LoVo (cell line): Measurements from ENCODE around the gene TTC33.
"Not testable (repeated sequence)": the region's sequence is repeated elsewhere in the genome, so short reads cannot be mapped to it uniquely, and the experiment has no call there.

Source experiments
- DNase-seq: peaks from one replicate; pipeline ENCODE4 v3.0.0-alpha.2; 2016; ENCODE audit warnings: low spot score

Gene TTC33

DNA sequence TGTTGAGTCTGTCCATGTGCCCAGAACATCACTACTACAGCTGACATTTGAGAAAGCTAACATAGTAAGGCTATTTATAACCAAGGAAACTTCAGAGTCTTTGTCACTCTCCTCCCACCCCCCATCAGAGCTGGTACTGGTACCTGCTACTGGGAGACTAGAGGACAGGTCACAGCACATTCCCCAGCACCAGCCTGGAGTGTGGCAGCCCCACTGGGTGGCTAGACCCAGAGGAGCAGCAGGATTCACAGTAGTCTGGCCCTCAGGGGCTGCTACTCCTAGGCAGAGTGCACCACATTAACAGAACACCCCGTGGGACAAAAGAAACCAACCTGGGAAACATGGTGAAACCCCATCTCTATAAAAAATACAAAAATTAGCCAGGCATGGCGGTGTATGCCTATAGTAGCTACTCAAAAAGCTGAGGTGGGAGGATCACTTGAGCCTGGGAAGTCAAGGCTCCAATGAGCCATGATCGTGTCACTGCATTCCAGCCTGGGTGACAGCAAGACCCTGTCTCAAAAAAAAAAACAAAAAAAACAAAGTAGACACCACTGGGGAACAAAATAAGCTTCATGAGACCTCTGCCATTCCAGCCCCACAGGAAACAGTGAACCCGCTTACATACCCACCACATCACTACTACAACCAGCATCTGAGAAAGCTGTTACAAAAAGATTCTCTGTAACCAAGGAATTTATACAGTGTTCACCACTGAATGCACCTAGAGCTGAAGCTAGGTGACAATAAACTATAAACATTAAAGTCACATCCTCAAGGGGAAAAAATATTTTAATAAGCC lies 102.3 kb downstream of the TTC33 start:
- no peak for DNase-seq

DNA sequence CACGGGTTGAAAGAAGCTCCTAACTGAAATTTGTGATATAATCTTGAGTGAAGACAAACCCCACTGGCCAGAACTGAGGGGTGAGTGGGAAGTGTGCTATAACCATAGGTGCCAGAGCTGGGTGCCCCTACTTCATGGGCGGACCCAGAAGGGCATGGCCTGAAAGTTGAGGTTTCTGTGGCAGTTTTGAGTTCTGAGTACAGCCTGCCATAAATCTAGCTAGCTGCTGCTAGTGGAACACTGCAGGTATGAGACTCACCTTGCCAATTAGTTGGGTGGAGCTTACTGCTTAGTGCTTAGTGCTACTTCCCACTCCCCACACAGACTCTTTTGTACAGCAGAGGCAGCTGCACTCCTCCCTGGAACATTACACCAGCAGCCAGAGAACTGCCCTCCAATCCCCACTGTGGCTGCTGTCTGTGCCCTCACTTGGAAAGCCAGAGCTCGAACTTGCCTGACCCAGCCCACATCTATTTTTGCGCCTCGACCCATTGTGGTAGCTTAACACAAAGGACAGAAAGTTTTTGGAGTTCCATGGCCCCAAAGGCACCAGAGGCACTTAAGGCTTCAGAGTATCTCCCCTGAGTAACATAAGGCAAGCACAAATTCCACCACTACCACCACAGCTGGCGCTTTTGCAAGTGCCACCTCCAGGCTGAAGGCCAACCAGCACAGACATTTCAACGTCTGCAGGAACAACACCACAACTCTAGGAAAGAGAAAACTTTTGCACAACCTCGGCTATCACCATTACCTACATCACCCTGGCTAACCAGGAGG lies 103.1 kb downstream of the TTC33 start:
- DNase-seq: no peak

DNA sequence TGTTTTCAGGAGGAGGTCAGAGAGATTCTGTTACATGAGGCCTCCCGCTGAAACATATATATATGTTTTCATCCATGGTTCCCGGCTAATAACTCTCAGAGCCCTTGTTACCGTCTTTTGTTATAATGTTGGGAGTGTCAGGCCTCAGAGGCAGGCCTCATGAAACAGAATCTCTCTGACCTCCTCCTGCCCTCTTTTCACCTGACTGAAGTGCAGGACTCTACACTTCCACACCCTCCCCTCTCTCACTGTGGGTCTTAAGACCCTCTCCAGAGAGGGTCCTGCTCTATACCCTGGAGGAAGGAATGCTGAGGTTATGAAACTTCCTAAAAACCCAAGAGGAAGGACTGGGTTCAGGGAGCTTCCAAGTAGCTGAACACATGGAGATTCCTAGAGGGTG lies 104.6 kb downstream of the TTC33 start:
- DNase-seq: no peak

DNA sequence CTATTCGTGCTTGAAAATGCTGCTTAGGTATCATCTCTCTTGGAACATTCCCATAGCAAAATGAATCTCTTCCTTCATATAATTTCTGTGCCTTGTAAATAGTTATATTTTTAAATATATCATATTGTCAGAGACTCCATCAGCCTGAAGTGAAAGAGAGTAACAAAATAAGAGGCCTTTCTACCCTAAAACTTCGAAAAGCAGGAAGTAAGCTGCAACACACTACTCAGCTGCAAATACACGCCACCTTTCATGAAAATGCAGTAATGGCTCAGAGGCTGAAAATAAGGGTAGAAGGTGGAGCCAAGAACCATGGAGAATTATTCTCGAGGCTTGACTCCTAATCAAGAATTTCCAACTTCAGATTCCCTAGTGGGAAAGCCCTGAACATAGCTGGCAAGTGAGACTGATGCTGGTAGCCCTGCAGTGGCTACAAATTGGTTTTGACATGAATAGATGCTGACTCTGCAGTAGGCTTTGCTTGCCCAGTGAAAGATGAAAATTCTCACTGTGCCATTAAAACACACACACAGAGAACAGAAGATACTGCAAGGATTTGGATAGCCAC lies 106.2 kb downstream of the TTC33 start:
- no peak for DNase-seq

DNA sequence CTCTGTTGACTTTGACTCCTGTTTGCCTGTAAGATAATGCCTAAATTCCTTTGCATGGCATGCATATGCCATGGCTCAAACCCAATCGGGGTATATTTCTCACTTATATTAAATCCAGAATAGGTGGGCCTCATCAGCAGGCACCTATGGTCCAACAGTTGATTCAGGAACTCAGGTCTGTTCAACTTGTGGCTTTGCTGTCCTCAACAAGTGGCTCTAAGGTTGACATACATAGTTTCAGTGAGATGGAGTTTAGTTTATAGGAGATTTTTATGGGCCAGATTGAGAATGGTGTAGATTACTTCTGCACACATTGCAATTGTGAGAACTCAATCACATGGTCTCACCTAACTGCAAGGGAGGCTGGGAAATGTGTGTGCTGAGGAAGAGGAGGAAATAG lies 107.6 kb downstream of the TTC33 start:
- no peak for DNase-seq

DNA sequence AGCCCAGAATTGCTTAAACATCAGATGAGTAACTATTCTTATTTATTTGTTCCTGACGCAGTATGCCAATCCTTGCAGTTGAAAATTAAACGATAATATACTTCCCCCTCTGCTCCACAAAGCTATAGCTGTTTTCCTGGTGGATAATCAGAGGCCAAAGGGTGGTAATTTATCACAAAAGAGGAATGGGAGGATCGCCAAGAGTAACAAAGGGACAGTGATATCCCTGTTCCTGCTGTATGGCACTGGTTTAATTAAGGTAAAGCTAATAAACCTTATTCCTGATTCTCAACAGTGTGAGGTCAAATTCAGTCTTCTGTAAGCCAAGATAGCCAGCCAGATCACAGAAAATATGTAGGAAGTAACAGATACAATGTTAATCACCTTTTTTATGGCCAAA lies 109.5 kb downstream of the TTC33 start:
- peak; percentile 42 for DNase-seq

DNA sequence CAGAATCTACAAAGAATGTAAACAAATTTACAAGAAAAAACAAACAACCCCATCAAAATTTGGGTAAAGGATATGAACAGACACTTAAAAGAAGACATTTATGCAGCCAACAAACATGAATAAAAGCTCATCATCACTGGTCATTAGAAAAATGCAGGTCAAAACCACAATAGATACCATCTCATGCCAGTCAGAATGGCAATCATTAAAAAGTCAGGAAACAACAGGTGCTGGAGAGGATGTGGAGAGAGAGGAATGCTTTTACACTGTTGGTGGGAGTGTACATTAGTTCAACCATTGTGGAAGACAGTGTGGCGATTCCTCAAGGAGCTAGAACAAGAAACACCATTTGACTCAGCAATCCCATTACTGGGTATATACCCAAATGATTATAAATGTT lies 116.2 kb downstream of the TTC33 start:
- not testable (repeated sequence) for DNase-seq

DNA sequence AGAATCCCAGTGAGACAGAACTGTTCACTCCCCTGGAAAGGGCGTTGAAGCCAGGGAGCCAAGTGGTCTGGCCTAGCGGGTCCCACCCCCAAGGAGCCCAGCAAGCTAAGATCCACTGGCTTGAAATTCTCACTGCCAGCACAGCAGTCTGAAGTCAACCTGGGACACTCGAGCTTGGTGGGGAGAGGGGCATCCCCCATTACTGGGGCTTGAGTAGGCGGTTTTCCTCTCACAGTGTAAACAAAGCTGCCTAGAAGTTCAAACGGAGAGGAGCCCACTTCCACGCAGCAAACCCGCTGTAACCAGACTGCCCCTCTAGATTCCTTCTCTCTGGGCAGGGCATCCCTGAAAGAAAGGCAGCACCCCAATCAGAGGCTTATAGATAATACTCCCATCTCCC lies 121.2 kb downstream of the TTC33 start:
- no peak for DNase-seq

DNA sequence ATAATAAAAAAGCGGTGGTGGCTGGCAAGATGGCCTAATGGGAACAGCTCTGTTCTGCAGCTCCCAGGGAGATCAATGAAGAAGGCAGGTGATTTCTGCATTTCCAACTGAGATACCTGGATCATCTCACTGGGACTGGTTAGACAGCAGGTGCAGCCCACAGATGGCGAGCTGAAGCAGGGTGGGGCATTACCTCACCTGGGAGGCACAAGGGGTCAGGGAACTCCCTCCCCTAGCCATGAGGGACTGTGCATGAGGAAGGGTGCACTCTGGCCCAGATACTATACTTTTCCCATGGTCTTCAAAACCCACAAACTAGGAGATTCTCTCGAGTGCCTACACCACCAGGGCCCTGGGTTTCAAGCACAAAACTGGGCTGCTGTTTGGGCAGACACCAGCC lies 121.6 kb downstream of the TTC33 start:
- DNase-seq: no peak

DNA sequence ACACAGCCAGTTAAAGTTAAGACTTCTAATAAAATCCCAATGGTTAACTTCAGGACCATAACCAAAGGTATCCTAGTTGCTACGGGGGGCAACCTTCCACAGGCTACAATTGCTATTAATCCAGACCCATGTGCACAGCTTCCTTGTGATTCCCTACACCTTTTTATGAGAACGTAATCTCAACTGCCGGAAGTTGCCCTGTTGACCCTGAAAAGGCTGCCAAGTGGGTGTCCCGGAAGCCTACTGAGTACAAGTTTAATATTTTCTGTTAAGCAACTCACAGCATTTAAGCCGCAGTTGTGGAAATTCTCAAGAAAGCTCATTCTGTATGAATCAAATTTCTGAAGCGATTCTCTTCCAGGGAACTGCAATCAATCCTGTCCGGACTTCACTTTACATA lies 124.5 kb downstream of the TTC33 start:
- no peak for DNase-seq

DNA sequence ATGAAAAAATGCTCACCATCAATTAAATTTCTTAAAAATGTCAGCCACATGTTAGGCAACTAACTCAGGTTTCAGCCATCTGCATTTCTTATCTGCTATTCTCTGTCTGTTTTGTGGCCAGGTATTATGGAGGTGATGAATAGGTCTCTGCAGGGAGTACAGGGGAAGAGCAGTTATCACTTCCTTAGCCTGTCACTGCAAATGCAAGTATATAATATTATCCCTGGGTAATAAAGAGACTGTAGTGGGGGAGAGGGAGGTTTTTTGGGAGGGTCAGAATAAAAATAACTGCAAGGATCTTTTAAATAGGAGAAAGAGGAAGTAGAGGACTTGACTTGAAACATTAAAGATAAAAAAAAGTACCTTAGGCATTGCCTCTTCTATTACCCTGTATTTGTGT lies 125.6 kb downstream of the TTC33 start:
- DNase-seq: no peak

DNA sequence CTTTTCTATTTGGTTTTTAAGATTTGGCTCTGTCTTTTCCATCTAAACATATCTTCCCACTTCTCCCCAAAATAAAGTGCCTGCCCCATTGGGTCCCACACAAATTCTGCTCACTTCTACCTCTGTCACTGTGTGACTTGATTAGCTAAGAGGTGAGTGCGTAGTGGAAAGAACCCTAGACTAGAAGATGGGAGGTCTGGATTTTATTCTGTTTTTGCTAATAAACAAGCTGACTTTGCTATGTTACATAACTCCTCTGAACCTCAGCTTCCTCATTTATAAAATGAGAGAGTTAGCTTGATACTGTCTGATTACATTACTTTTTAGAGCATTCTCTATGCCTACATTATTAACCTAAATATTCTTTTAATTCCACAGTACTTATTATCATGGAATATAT lies 127.4 kb downstream of the TTC33 start:
- no peak for DNase-seq

DNA sequence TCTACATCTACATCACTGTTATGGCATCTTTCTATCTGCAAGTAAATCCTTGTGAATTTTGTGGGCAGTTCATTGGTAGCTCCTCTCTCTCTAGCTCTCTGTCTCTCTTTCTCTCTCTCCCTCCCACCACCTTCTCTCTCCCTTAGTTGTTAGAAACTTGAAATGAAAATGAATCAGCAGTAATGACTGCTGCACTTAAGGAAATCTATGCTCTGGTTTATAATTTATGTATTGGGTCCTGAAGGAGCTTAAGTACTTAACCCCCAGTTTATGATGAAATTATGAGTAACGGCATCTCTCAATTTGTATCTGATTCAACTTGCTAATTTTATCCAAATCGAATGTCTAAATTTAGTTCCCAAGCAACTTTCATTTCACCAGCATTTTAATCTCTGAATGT lies 128.1 kb downstream of the TTC33 start:
- DNase-seq: no peak

DNA sequence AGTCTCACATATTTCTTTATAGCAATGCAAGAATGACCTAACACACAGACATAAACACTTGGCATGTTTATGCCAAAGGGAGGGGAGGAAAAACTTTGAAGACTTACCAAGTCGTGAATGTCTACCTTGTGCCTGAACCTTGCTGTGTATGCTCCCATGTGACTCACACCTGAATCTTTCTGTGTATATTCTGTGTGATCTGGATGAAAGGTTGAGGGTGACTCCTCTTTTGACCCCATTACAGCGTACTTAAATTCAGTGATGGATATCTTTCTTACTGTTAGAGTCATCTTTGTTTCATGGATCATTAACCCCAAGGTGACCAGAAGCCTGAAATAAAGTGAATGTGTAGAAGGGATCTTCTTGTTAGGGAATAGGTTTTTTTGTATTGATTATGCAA lies 129.0 kb downstream of the TTC33 start:
- DNase-seq: no peak

DNA sequence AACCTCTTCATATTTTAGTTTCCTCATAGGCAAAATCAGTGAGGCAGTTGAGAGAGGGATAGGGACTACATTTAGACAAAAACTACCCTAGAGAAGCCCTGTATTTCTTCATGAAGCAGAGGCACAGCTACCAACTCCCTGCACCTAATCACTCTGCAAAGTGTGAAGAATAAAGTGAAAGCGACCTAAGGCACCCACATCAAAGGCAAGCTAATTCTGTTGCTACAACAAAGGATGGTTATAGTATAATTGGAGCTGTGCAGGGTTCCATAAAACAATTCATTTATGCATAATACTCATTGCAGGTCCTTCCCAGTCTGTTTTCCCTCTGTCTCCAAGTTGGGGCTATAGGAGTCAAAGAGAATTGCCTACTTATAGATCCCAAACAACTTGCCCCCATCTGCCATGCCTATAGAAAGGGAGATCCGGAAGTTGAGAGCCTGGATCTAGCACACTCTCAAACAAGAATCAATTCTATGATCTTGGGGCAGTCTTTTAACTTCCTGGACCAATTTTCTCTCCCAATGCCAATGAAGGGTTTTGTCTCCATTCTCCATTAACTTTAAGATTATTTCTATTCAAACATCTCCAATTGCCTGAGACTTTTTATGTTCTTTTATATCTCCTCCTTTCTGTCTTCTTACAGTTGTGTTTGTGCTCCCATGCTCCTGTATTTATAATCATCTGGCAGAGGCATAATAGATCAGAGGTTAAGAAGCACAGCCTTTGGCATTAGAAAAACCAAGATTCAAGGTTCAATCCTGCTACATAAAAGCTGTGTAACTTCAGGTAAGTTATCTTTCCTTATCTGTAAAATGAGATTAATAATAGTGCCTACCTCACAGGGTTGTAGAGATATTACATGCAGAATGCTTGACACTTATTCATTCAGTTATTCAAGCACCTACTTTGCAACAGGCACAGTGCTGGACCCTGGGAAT lies 132.0 kb downstream of the TTC33 start:
- DNase-seq: no peak

DNA sequence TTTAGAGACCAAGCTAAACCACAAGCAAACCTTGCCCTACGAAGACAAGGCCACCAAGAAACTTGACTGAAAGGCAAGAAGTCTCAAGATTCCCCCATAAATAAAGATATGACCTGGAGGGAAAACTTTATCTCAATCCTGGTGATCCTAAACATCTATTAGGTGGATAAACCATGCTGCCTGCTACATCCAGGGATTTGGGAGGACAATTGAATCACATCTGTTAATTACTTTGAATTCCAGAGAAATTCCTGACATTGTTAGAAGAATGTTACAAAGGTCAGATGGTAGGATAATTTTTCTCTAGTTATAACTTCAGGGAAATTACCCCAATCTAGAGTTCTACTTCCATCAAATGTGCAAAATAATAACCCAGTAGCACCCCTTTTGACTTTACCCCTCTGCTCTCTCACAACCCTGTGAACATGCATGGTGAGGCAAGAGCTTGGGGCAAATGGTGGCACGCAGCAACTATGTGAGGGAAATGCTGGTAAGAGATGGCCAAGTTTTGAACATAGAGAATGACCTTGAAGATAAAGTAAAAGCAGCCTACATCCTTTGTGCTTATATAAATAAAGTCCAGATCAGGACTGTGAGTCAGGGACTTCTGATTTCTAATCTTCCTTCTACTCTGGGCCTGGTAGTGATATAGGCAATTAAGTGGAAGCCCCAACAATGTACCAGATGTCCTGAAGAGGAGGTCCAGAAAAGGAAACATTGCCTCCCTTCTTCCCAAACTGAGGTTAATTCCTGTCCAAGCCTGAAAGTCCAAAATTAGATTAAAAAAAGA lies 133.1 kb downstream of the TTC33 start:
- DNase-seq: no peak

DNA sequence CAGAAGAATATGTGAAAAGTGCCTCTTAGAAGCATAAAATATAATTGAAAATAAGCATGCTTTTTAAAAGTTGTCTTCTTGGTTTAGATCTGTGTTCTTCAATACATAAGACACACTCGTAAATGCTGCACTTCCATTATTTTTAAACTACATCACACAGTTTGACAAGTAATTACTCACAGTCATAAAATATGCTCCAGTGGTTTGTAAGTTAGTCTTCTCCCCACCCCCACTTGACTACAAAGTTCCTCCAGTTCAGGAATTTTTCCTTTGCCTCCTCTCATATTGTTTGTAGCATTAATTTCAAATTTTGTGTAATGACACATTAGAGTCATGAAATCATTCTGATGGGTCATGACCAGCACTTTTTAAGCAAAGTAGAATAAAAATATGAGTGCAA lies 136.3 kb downstream of the TTC33 start:
- DNase-seq: no peak

DNA sequence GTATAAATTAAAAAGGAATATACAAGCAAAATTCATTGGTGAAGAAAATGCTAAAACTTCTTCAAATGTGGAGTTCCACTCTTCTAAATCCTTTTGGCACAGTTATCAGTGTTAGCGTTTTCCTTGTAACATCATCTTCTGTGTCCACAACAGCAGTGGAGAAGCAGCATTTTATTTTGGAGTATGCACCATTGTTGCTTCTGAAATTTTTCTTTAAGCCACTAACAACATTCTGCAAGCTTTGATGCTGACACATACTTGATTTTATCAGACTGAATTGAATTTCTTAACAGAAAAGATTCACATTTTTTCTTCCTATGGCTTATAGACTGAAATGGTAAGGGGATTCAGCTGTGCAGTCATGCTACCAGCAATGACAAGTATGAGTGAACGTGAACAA lies 136.8 kb downstream of the TTC33 start:
- DNase-seq: no peak

DNA sequence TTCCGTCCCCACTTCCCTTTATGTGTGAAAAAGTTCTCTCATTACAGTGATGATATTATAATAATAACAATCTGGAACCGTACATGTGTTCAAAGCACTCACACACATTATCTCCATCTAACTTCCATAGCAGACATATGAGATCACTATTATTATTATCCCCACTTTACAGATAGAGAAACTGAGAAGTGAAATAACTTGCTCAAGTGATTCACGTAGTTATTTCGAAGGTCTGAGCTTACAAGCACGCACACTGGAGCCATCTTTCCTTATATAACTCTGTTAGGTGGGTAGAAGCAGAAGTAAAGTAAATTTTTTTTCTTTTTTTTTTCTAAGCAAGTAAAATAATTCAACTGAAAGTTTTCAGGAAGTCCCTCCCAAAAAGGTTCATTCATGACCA lies 139.0 kb downstream of the TTC33 start:
- DNase-seq: no peak

DNA sequence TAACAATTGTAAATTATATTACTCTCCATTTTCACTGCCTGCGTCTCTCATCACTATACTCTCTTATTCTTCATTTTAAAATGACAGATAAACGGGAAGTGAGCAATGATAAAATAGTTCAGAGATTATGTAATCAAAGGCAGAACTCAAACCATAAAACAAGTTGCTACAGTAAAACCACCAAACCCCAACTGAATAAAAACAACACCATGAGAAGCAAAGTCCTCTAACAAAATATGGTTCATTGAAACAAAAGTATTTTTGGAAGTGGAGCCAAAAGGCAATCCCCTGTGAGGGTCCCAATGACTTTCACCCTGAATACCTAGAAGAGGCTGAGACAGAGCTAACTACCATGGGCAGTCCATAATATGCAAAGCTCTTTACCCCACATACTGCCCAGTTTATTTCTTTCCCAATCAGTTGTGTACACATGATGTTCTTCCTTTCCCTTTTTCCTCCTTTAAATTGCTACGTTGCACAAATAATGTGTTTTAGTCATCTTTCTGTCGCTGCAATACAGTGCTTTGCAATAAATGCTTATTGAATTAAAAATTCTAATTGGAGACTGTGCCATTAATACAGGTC lies 140.1 kb downstream of the TTC33 start:
- no peak for DNase-seq
